ENCODE data around the gene C11orf91.
"Not testable (repeated sequence)": the region's sequence is repeated elsewhere in the genome, so short reads cannot be mapped to it uniquely, and the experiment has no call there.

The C11orf91 gene, protein sequence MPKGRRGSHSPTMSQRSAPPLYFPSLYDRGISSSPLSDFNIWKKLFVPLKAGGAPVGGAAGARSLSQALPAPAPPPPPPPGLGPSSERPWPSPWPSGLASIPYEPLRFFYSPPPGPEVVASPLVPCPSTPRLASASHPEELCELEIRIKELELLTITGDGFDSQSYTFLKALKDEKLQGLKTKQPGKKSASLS

GRCh38 chr11:33700502-33701271, at the start of gene C11orf91:
Gene C11orf91 (minus strand): TSS chr11:33700826. CDS start chr11:33700740, 86 bp downstream.
- peak; percentile 87 to 95 (median 90) for DNase-seq

DNA sequence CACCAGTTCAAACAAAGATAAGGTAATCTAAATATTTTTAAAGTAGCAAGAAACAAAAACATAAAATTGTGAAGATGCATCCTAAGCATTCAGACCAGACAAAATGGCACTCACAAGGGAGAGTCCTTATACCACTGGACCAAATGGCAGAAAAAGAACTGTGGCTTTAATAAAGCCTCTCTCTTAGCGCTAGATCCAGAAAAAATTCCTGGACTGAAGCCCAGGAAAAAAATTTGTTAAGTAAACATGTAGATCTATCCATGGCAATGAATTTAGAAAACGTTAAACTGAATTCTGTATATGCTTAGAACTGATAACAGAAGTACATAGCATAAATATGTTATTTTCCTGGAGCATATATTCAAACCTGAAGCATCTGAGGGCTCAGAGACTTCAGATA, 47.4 kb upstream of the C11orf91 start:
- no peak for DNase-seq

DNA sequence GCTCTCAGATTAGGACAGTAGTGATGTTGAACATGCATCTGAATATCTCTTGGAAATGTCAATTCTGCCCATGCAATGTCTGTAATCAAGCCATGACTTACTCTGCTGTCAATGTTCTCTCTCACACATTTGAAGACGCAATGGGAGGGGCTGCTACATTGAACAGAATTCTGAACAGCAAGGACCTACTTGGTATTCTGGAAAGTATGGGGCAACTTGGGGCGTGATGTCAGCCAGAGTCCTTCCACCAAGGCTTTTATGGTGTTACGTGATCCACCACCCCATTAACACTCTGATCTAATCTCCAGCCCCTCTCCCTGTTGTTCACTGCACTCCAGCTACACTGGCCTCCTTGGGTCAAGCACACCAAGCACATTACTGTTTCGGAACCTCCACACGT, 42.7 kb upstream of the C11orf91 start:
- DNase-seq = no peak

GRCh38 chr11:33742249-33742851, 41.7 kb upstream of the C11orf91 start:
- no peak for DNase-seq

- DNase-seq = no peak
Measured at GRCh38 chr11:33741806-33742205, 41.2 kb upstream of the C11orf91 start.

- DNase-seq = no peak
Measured at GRCh38 chr11:33737362-33737821, 36.8 kb upstream of the C11orf91 start.

- peak; percentile 71 to 77 (median 74) for DNase-seq
Measured at GRCh38 chr11:33736148-33736812, 35.7 kb upstream of the C11orf91 start, which contains the start of gene CD59. Gene CD59 (minus strand): TSS chr11:33736423. CDS start chr11:33722445, 13,978 bp downstream.

DNA sequence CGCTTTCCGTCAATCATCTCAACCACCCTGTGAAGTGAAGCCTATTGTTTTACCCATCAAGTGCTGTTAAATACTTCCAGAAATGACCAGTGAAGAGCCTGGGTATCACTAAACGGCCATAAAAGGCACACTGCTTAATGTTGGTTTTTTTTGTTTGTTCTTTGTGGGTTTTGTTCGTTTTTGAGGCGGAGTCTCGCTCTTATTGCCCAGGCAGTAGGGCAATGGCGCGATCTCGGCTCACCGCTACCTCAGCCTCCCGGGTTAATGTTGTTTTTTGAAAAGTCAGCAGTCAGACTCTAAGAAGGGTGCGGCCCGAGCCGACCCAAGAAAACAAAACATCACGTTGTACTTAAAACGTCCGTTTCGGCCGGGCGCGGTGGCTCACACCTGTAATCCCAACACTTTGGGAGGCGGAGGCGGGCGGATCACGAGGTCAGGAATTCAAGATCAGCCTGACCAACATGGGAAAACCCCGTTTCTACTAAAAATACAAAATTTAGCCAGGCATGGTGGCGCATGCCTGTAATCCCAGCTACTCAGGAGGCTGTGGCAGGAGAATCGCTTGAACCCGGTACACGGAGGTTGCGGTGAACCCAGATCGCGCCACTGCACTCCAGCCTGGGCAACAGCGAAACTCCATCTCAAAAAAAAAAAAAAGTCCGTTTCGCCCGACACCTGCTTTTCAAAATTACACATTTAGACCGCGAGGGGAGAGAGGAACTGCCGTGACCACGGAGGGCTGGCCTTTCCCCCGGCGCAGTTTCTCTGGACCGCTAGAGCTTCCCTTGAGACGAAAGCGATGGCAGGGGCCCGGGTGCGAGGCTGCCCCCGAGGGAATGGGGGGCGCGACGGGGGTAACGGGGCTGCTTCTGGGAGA, 34.9 kb upstream of the C11orf91 start:
- DNase-seq = peak in 3 of 4 experiments; percentile 3 to 28 (median 12)

DNA sequence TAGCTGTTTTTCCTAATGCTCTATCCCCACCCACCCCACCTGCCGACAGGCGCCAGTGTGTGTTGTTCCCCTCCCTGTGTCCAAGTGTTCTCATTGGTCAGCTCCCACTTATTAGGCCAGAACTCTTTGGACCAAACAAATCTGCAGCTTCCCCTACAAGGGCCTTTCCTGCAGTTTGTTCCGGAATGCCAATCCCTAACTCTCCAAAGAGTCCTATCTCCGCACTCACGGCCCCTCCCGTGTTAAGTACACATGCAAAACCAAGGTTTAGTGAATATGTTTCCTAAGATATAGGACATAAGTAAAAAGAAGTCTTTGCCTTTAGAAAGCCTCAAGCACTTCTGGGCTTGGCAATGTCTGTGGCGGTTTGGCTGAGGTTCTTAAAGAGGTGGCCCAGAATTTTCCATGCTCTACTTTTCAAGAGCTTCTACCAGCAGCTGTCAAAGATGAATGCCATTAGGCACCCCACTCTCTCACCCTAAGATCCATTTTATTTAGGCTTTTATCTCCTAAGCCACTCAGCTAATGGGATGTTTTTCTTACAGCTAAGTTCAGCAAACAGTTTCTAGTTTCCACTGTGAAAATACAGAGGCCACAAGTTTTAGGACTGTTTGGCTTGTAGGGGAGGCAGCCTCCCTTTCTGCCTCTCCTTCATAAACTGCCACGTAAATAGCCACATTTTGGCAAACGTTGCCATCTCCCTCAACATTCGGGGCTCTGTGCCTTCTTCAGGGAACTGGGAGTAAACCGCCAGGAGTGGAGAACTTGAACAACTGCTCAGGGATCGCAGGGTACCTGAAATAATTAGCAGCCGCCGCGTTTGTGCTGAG, 34.0 kb upstream of the C11orf91 start:
- no peak for DNase-seq

DNA sequence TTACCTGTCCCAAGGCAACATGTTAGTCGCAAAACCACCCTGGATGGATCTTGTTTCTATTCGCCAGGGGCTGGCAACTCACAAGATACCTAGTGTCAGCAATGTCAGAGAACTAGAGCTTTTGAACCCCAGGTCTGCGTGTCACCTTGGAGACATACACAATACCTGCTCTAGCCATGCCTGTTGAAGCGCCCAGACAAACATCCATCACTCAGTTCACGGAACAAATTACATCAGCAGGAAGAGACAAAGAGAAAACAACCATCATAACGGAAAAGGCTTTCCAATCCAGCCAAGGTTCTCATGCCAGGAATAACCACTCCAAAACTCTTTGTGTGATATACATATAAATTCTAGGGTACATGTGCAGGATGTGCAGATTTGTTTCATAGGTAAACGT, 33.4 kb upstream of the C11orf91 start:
- no peak for DNase-seq

- DNase-seq = peak in 1 of 4 experiments; percentile 12
Measured at GRCh38 chr11:33731723-33732531, 31.3 kb upstream of the C11orf91 start.

- no peak for DNase-seq
Measured at GRCh38 chr11:33730716-33731115, 30.1 kb upstream of the C11orf91 start.

- DNase-seq = not testable (repeated sequence)
Measured at GRCh38 chr11:33729072-33729664, 28.5 kb upstream of the C11orf91 start.

DNA sequence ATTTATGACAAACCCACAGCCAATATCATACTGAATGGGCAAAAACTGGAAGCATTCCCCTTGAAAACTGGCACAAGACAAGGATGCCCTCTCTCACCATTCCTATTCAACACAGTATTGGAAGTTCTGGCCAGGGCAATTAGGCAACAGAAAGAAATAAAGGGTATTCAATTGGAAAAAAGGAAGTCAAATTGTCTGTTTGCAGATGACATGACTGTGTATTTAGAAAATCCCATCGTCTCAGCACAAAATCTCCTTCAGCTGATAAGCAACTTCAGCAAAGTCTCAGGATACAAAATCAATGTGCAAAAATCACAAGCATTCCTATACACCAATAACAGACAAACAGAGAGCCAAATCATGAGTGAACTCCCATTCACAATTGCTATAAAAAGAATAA, 26.9 kb upstream of the C11orf91 start:
- not testable (repeated sequence) for DNase-seq

DNA sequence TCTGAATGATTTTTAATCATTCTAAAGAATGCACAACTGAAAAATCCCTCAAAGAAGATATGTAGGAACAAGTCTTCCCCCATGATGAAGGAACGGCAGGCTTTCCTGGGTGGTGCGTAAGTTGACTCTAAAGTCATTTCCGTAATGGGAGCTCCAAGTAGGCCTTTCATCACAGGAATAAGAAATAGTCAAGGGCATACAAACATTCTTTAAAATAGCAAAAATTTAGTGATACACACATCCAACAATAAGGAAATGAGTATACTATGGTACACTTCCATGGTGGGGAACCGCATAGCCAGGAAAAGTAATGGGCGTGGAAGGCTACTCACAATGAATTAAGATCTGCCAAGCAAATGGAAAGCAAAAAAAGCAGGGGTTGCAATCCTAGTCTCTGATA, 24.9 kb upstream of the C11orf91 start:
- DNase-seq = no peak

DNA sequence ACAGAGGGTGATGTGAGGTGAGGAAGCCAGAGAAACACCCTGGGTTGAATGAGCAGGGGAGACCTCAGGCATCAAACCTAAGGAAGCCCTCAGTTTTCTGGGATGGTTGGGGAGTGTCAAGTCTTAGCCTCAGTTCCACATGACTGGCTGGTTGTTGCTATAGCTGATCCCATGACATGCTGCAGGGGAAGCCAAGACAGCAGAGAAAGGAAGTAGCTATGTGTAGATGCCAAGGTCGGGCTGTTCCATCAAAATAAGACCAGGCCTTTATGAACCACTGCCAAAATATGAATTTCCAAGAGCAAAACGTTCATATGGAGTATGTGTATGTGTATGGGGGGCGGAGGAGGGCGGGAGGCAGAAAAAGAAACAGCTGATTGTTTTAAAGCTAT, 24.0 kb upstream of the C11orf91 start:
- no peak for DNase-seq

DNA sequence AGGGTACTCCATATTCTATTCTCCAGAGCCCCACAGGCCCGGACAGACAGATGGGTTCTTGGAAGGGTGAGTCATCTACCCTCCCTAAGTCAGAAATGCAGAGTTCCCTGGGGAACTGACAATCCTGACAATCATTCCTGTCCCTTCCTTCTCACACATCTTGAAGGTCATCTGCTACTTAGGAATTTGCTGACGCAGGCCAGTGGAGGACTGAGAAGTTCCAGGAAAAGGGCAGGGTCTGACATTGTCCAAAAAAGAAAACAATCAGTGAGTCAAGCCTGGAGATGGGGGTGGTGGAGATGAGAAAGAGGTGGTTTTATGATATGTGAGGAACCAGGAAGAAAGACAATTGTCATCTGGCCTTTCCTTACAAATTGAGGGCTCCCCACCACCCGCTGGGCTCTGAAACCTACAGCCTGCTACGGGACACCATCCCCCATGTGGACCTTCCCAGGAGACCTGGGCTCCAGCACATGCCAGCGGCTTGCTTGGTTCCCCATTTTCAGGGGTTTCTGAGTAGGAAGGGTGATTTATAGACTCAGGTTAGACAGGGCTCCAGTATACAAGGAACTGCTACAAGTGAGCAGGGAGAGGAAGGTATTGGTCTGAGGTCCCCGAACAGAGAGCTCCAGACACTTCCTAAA, 22.7 kb upstream of the C11orf91 start:
- no peak for DNase-seq

DNA sequence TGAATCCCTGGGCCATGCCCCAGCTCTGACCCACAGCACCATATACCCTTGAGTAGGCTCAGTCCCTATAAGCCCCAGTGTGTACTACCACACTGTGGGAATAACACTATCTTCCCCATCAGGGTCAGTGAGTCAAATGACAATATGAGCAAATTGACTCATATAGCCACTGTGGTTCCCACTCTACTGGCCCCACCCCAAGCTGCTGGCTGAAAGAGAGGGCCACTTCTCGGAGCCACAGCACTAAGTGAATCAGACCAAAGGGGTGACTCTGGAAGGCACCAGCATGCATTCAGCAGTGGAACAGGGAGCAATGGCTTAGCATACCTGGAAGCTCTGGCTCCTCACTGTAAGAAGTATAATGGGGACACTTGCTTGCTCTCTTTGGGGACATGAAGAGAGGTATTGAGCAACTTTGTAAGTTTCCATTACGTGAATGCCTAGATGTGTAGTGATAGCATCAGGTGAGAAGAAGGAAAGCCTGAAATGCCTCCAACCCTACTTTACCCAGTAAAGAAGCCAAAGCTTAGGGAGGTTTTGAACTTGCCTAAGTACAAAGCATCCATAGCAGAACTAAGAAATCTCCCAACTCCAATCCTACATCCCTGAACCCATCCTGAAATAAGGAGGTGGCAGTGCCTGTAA, 22.1 kb upstream of the C11orf91 start:
- peak in 2 of 4 experiments; percentile 12 for DNase-seq

- DNase-seq = no peak
Measured at GRCh38 chr11:33721984-33722383, 21.4 kb upstream of the C11orf91 start.
